HEK293T (cell line): Measurements from ENCODE around the gene TRIM71.

ENCODE experiments used
- CTCF ChIA-PET: fragments of 350-600 bp; formaldehyde crosslinking; extraction: SDS; loops from one replicate; lab custom pipeline; 2021; ENCODE audit warnings: antibody characterized with exemption, inconsistent platforms; lab: Yijun Ruan, JAX
- POLR2A ChIA-PET: fragments of 350-600 bp; formaldehyde crosslinking; extraction: SDS; loops from one replicate; lab custom pipeline; 2020; ENCODE audit warnings: antibody characterized with exemption, inconsistent platforms; lab: Yijun Ruan, JAX
- DNase-seq: peaks from one replicate; pipeline ENCODE4 v3.0.0; 2012; ENCODE audit warnings: mixed read lengths; ENCODE audit errors: extremely low spot score
- ARNT ChIP-seq: fragments of 450-650 bp; IDR thresholded peaks from 2 replicates; pipeline ENCODE4 v1.6.1; 2017; ENCODE audit warnings: mild to moderate bottlenecking
- BHLHE40 ChIP-seq: fragments of 450-650 bp; IDR thresholded peaks from 2 replicates; pipeline ENCODE4 v1.6.1; 2016; ENCODE audit warnings: mild to moderate bottlenecking, moderate library complexity, borderline replicate concordance
- CTBP1 ChIP-seq: fragments of 450-650 bp; IDR thresholded peaks from 2 replicates; pipeline ENCODE4 v1.6.1; 2016; ENCODE audit warnings: borderline replicate concordance
- ELF4 ChIP-seq: fragments of 450-650 bp; IDR thresholded peaks from 2 replicates; pipeline ENCODE4 v1.6.1; 2017; ENCODE audit warnings: antibody characterized with exemption
- FOXA1 ChIP-seq: fragments of 450-650 bp; IDR thresholded peaks from 2 replicates; pipeline ENCODE4 v1.6.1; 2016; ENCODE audit warnings: mild to moderate bottlenecking
- FOXK2 ChIP-seq: fragments of 450-650 bp; IDR thresholded peaks from 2 replicates; pipeline ENCODE4 v1.6.1; 2016; ENCODE audit warnings: mild to moderate bottlenecking
- FOXM1 ChIP-seq: fragments of 450-650 bp; IDR thresholded peaks from 2 replicates; pipeline ENCODE4 v1.6.1; 2017; ENCODE audit warnings: mild to moderate bottlenecking, borderline replicate concordance
- HDGF ChIP-seq: fragments of 450-650 bp; IDR thresholded peaks from 2 replicates; pipeline ENCODE4 v1.6.1; 2017; ENCODE audit warnings: antibody characterized with exemption, borderline replicate concordance
- L3MBTL2 ChIP-seq: fragments of 450-650 bp; conservative IDR thresholded peaks from 2 replicates; pipeline ENCODE4 v1.6.1; 2016; ENCODE audit warnings: mild to moderate bottlenecking
- LEF1 ChIP-seq: fragments of 450-650 bp; IDR thresholded peaks from 2 replicates; pipeline ENCODE4 v1.6.1; 2017; ENCODE audit warnings: mild to moderate bottlenecking, borderline replicate concordance
- NFRKB ChIP-seq: fragments of 450-650 bp; IDR thresholded peaks from 2 replicates; pipeline ENCODE4 v1.6.1; 2016; ENCODE audit warnings: mild to moderate bottlenecking, moderate library complexity
- PKNOX1 ChIP-seq: fragments of 450-650 bp; IDR thresholded peaks from 2 replicates; pipeline ENCODE4 v1.6.1; 2016
- SP1 ChIP-seq: fragments of 450-650 bp; IDR thresholded peaks from 2 replicates; pipeline ENCODE4 v1.6.1; 2017
- SUZ12 ChIP-seq: fragments of 450-650 bp; IDR thresholded peaks from 2 replicates; pipeline ENCODE4 v1.6.1; 2016; ENCODE audit warnings: mild to moderate bottlenecking
- TARDBP ChIP-seq: fragments of 450-650 bp; IDR thresholded peaks from 2 replicates; pipeline ENCODE4 v1.6.1; 2016
- ZNF384 ChIP-seq: fragments of 450-650 bp; IDR thresholded peaks from 2 replicates; pipeline ENCODE4 v1.6.1; 2016

TRIM71 gene

DNA sequence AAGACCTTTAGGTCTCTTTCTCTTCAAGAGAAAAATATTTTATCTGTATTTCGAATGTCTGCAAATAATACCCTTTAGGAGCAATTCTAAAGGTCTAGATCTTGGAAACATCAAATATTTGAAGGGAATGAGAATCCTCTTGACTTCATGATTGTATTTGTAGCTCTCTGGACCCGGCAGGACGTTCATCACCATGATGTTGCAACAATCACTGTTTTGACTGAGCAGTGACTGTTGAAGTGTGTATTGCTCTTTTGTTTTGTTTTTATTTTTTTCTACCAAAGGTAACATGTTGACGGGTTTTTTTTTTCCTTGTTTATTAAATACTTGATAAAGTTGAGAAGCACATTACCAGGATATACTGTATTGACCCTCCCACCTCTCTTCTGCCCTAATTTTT is 78.3 kb downstream of the TRIM71 start:
- no peak for DNase-seq
- TF ChIP-seq L3MBTL2 = no peak
- no peak for TF ChIP-seq FOXA1
- TF ChIP-seq HDGF = no peak
- TF ChIP-seq ARNT = no peak
- TF ChIP-seq CTBP1 = no peak
- TF ChIP-seq BHLHE40 = no peak
- ChIA-PET CTCF (no interaction called here), POLR2A (no interaction called here)

- TF ChIP-seq PKNOX1 (no peak), FOXK2 (no peak), ZNF384 (no peak), SP1 (no peak), ARNT (no peak), HDGF (no peak), L3MBTL2 (no peak), BHLHE40 (no peak), FOXA1 (no peak)
- ChIA-PET POLR2A (no interaction called here), CTCF (no interaction called here)
- no peak for DNase-seq
These were observed 79.3 kb downstream of the TRIM71 start for GRCh38 chr3:32897001-32897601.

GRCh38 chr3:32897981-32898623 is 80.3 kb downstream of the TRIM71 start:
- ChIA-PET CTCF (no interaction called here), POLR2A (no interaction called here)
- TF ChIP-seq SP1 = no peak
- no peak for TF ChIP-seq ELF4
- TF ChIP-seq HDGF = no peak
- no peak for TF ChIP-seq TARDBP
- TF ChIP-seq ARNT = no peak
- no peak for TF ChIP-seq FOXK2
- TF ChIP-seq BHLHE40 = no peak
- TF ChIP-seq FOXM1 = no peak
- no peak for TF ChIP-seq ZNF384
- no peak for TF ChIP-seq LEF1
- TF ChIP-seq SUZ12 = no peak
- TF ChIP-seq NFRKB = no peak
- no peak for TF ChIP-seq PKNOX1
- TF ChIP-seq FOXA1 = no peak
- no peak for TF ChIP-seq CTBP1
- no peak for TF ChIP-seq L3MBTL2
- DNase-seq = no peak

- ChIA-PET POLR2A (no interaction called here), CTCF (no interaction called here)
- no peak for DNase-seq
- TF ChIP-seq ZNF384 (no peak), L3MBTL2 (no peak), BHLHE40 (no peak), LEF1 (no peak), CTBP1 (no peak), NFRKB (no peak), TARDBP (no peak), ARNT (no peak), SP1 (no peak), FOXA1 (no peak), SUZ12 (no peak), FOXK2 (no peak), PKNOX1 (no peak)
These were observed 81.5 kb downstream of the TRIM71 start for GRCh38 chr3:32899265-32899664.

- POLR2A ChIA-PET = no interaction called here
- CTCF ChIA-PET = interaction anchor here (0.7 kb wide), 1 partner anchor 377 kb away, joined by 7 read pairs; no protein-coding TSS in a partner anchor
- DNase-seq = no peak
- TF ChIP-seq FOXM1 (no peak), BHLHE40 (no peak), ARNT (no peak), ZNF384 (no peak), SP1 (no peak), ELF4 (no peak), CTBP1 (no peak), FOXK2 (no peak), SUZ12 (no peak), FOXA1 (no peak), NFRKB (no peak), PKNOX1 (no peak), L3MBTL2 (no peak)
These were observed 83.5 kb downstream of the TRIM71 start for GRCh38 chr3:32901005-32901932.
